Tibial nerve (tissue), 3 donors: ENCODE results near the gene ST3GAL4.

Experiments used
- CTCF ChIP-seq, 5 experiments: fragments of 200-600 bp in 3 of 5; fragments of 450-650 bp in 2 of 5; sonication (generic) in 3 of 5; IDR thresholded peaks; one replicate each; pipeline ENCODE4 v1.5.1; 2016 to 2019; ENCODE audit warnings: antibody characterized with exemption in 5 of 5, mild to moderate bottlenecking in 3 of 5, moderate library complexity in 2 of 5
- POLR2A ChIP-seq, 2 donors: fragments of 450-650 bp; IDR thresholded peaks; one replicate each; pipeline ENCODE4 v1.6.1; 2017; ENCODE audit warnings: antibody characterized with exemption in 2 of 2, mild to moderate bottlenecking in 2 of 2, moderate library complexity in 2 of 2

GRCh38 chr11:126413426-126413825 is 57.9 kb downstream of the ST3GAL4 start:
- TF ChIP-seq POLR2A (IDR thresholded peaks at IDR 0.05) = no peak
- TF ChIP-seq CTCF (IDR thresholded peaks at IDR 0.05) = no peak
